Measurements from ENCODE around the gene LRRTM2. TPM values are rescaled to one million over a fixed set of nuclear protein-coding genes. Genes with fewer than 3 reads are reported as not detected.

The LRRTM2 gene
- total and polyA plus RNA-seq, 4 donors: 0.08 to 0.71 (median 0.24) TPM; not detected in 1

DNA sequence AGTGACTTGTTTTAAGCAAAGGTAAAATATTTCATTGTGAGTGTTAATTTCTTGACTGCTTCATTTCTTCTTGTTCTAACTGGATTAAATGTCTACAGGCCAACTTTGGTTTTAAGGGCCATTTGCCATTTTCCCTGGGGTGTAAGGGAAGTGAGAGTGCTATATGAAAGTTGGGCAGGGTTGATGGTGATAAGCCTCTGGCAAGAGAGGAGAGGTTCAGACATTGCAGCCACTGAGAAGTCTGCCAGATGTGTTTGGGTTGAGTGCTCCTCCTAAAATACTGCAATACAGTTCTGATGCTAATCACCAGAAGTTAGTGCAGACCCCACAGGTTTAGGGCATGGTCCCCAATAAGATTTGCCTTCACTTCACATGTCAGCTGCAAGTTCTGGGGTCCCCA is 14.9 kb upstream of the LRRTM2 start:
- H3K9me3 ChIP-seq (ENCODE audit: control insufficient read depth in 4 of 4, low read length in 3 of 4): peaks cover 0 to 3% (median 0%) of the 10 kb centered on the region in 4 donors
- H3K4me1 ChIP-seq (ENCODE audit: control insufficient read depth in 4 of 4, insufficient read depth in 4 of 4, low read length in 3 of 4): no peaks in the 10 kb centered on the region
- DNase-seq (ENCODE audit: low spot score): no peak
- TF ChIP-seq CTCF (IDR thresholded peaks at IDR 0.05; ENCODE audit: low read depth, low read length, missing input control) (no peak), RXRA (IDR thresholded peaks at IDR 0.05) (no peak), FOXA2 (IDR thresholded peaks at IDR 0.05) (no peak), FOXA1 (IDR thresholded peaks at IDR 0.05) (no peak), REST (IDR thresholded peaks at IDR 0.05) (no peak), SP1 (IDR thresholded peaks at IDR 0.05) (no peak), RAD21 (IDR thresholded peaks at IDR 0.05) (no peak), NR2F2 (IDR thresholded peaks at IDR 0.05) (no peak), GABPA (IDR thresholded peaks at IDR 0.05 in 1 of 2, conservative IDR thresholded peaks at IDR 0.05 in 1 of 2) (no peak), EGR1 (IDR thresholded peaks at IDR 0.05; ENCODE audit: low read depth in 2 of 2) (no peak), HNF4A (conservative IDR thresholded peaks at IDR 0.05) (no peak), ZBTB33 (IDR thresholded peaks at IDR 0.05) (no peak), TAF1 (conservative IDR thresholded peaks at IDR 0.05) (no peak), HNF4G (IDR thresholded peaks at IDR 0.05) (no peak), YY1 (IDR thresholded peaks at IDR 0.05) (no peak), MAX (IDR thresholded peaks at IDR 0.05) (no peak), JUND (IDR thresholded peaks at IDR 0.05) (no peak)
- H3K27me3 ChIP-seq (ENCODE audit: control insufficient read depth in 4 of 4, insufficient read depth in 4 of 4, low read length in 3 of 4): no peaks in the 10 kb centered on the region
- H3K9ac ChIP-seq (ENCODE audit: low read depth in 1 of 2, low read length in 2 of 2): no peak overlapping the region
- peaks cover 14 to 42% (median 34%) of the 10 kb centered on the region in 4 donors for H3K36me3 ChIP-seq (ENCODE audit: control insufficient read depth in 4 of 4, insufficient read depth in 3 of 4, low read depth in 1 of 4, low read length in 3 of 4)
- no peak overlapping the region for H3K27ac ChIP-seq (ENCODE audit: low read depth in 1 of 2, low read length in 2 of 2)
- H3K4me3 ChIP-seq (ENCODE audit: low read depth in 1 of 3, low read length in 3 of 3): no peak overlapping the region

GRCh38 chr5:138884554-138884953 is 9.4 kb upstream of the LRRTM2 start:
- Histone ChIP-seq H3K4me3 (ENCODE audit: low read depth in 1 of 3, low read length in 3 of 3) (no peak overlapping the region), H3K36me3 (ENCODE audit: control insufficient read depth in 4 of 4, insufficient read depth in 3 of 4, low read depth in 1 of 4, low read length in 3 of 4) (peaks cover 12 to 22% (median 20%) of the 10 kb centered on the region in 4 donors), H3K9me3 (ENCODE audit: control insufficient read depth in 4 of 4, low read length in 3 of 4) (no peaks in the 10 kb centered on the region), H3K9ac (ENCODE audit: low read depth in 1 of 2, low read length in 2 of 2) (no peak overlapping the region), H3K4me1 (ENCODE audit: control insufficient read depth in 4 of 4, insufficient read depth in 4 of 4, low read length in 3 of 4) (no peaks in the 10 kb centered on the region), H3K27ac (ENCODE audit: low read depth in 1 of 2, low read length in 2 of 2) (no peak overlapping the region), H3K27me3 (ENCODE audit: control insufficient read depth in 4 of 4, insufficient read depth in 4 of 4, low read length in 3 of 4) (no peaks in the 10 kb centered on the region)
- TF ChIP-seq REST (IDR thresholded peaks at IDR 0.05): no peak
- no peak for TF ChIP-seq FOXA2 (IDR thresholded peaks at IDR 0.05)
- no peak for DNase-seq (ENCODE audit: low spot score)

Measured in liver (tissue), 9 donors.